CD4-positive, alpha-beta T cell (primary cell): ENCODE data around the gene HMCN1. TPM values are rescaled to one million over a fixed set of nuclear protein-coding genes. Genes with fewer than 3 reads are reported as not detected.
A peak's percentile ranks its signal among the peaks of the same experiment; 100 is the strongest.

Source experiments
- ATAC-seq: fragments of 200-7000 bp; cut with Tn5 transposase; one replicate; pipeline ENCODE4 v1.10.0; 2022; ENCODE audit warnings: mild to moderate bottlenecking; ENCODE audit not compliant: poor library complexity
- CTCF ChIA-PET: fragments of 350-600 bp; sonication (Branson Sonifier 250); formaldehyde crosslinking; loops from one replicate; lab custom pipeline; 2021; ENCODE audit warnings: antibody characterized with exemption, inconsistent platforms; lab: Charles Lee
- POLR2A ChIA-PET: fragments of 350-600 bp; sonication (Branson Sonifier 250); formaldehyde crosslinking; loops from one replicate; lab custom pipeline; 2021; ENCODE audit warnings: antibody characterized with exemption, inconsistent platforms; lab: Charles Lee
- DNase-seq, 14 experiments: peaks; one replicate each; pipeline ENCODE4 v3.0.0-alpha.2; 2013 to 2020; ENCODE audit warnings: mixed read lengths in 2 of 14
- H3K27ac ChIP-seq, 2 donors: one replicate each; pipeline versions ENCODE4 v1.5.1 to v1.7.0; 2013; ENCODE audit warnings: low read length in 2 of 2, low read depth in 1 of 2, mild to moderate bottlenecking in 1 of 2
- H3K27me3 ChIP-seq, 2 experiments: 1 replicate in 1 of 2; 2 replicates in 1 of 2; pipeline versions ENCODE4 v1.6.1 to v1.7.0; 2013; ENCODE audit warnings: low read length in 2 of 2, control low read depth in 1 of 2, mild to moderate bottlenecking in 1 of 2, moderate library complexity in 1 of 2; ENCODE audit not compliant: insufficient read depth in 2 of 2, control insufficient read depth in 1 of 2
- H3K36me3 ChIP-seq: one replicate; pipeline ENCODE4 v1.6.1; 2013; ENCODE audit warnings: low read length, control low read depth; ENCODE audit not compliant: insufficient read depth
- H3K4me1 ChIP-seq: one replicate; pipeline ENCODE4 v1.6.1; 2013; ENCODE audit warnings: low read length, control low read depth; ENCODE audit not compliant: insufficient read depth
- H3K4me3 ChIP-seq: one replicate; pipeline ENCODE4 v1.5.1; 2013; ENCODE audit warnings: mild to moderate bottlenecking, low read length, moderate library complexity
- H3K9me3 ChIP-seq, 2 experiments: 1 replicate in 1 of 2; 2 replicates in 1 of 2; pipeline versions ENCODE4 v1.6.1 to v1.7.0; 2013; ENCODE audit warnings: low read length in 2 of 2, mild to moderate bottlenecking in 2 of 2, control low read depth in 1 of 2, moderate library complexity in 1 of 2; ENCODE audit not compliant: control insufficient read depth in 1 of 2, insufficient read depth in 1 of 2
- H3K27ac Mint-ChIP-seq: one replicate; pipeline ENCODE4 v1.8.0; 2020; ENCODE audit warnings: mixed read lengths
- H3K27me3 Mint-ChIP-seq: one replicate; pipeline ENCODE4 v1.8.0; 2021; ENCODE audit warnings: mixed read lengths
- H3K36me3 Mint-ChIP-seq: one replicate; pipeline ENCODE4 v1.8.0; 2021; ENCODE audit warnings: low read depth, mixed read lengths
- H3K4me1 Mint-ChIP-seq: one replicate; pipeline ENCODE4 v1.8.0; 2021; ENCODE audit warnings: low read depth, mixed read lengths
- H3K4me3 Mint-ChIP-seq: one replicate; pipeline ENCODE4 v1.8.0; 2020; ENCODE audit warnings: mild to moderate bottlenecking, mixed read lengths
- H3K9me3 Mint-ChIP-seq: one replicate; pipeline ENCODE4 v1.8.0; 2020; ENCODE audit warnings: mixed read lengths
- intact Hi-C, 2 experiments: fragments of 100-400 bp; cut with DNase I in 1 of 2; cut with micrococcal nuclease in 1 of 2; formaldehyde crosslinking; loops; one replicate each; pipeline versions ENCODE4 v1.15.1 to v1.9.0; 2023 to 2025; cut with DNase I, micrococcal nuclease
- total RNA-seq, 174 experiments: library from RNA in 2 of 174; stranded (reverse) in 2 of 174; gene quantifications; one replicate each; pipeline ENCODE4 v1.2.3 and lab custom pipeline; 2021 to 2026
- TF ChIP-seq, protein P1 (sequence below): fragments of 200-600 bp; IDR thresholded peaks from one replicate; pipeline ENCODE4 v1.8.0; 2022; ENCODE audit warnings: antibody characterized with exemption, mild to moderate bottlenecking

The HMCN1 gene
- total RNA-seq, 2 experiments from 2014 or later = 0.14 TPM

DNA sequence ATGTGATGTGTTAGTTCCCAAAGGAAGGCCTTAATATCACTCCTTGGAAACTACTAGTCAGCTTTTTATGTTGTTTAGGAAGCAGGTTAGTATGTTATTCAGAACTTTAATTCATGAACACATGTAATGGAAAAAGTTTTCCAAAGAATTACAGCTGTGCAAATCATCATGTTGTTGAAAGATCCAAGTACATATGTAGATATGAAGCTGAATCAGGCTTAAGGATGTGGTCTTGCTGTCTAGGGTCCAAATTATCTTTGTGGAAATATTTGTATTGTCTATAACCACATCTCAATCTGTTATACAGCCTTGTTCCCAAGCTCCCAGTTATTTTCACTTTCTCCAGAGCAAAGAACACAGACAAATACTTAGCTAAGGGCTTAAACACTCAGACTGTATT, 409.3 kb downstream of the HMCN1 start:
- Histone ChIP-seq H3K27me3 (no peaks in the 10 kb centered on the region), H3K4me3 (no peak overlapping the region), H3K27ac (no peak overlapping the region), H3K4me1 (no peaks in the 10 kb centered on the region), H3K9me3 (peaks cover 0 to 4% of the 10 kb centered on the region in 2 experiments), H3K36me3 (no peaks in the 10 kb centered on the region)
- Mint-ChIP-seq H3K9me3 (no peaks in the 10 kb centered on the region), H3K27me3 (no peaks in the 10 kb centered on the region), H3K27ac (no peak overlapping the region), H3K36me3 (no peaks in the 10 kb centered on the region), H3K4me1 (no peaks in the 10 kb centered on the region), H3K4me3 (no peak overlapping the region)
- TF ChIP-seq, protein P1, sequence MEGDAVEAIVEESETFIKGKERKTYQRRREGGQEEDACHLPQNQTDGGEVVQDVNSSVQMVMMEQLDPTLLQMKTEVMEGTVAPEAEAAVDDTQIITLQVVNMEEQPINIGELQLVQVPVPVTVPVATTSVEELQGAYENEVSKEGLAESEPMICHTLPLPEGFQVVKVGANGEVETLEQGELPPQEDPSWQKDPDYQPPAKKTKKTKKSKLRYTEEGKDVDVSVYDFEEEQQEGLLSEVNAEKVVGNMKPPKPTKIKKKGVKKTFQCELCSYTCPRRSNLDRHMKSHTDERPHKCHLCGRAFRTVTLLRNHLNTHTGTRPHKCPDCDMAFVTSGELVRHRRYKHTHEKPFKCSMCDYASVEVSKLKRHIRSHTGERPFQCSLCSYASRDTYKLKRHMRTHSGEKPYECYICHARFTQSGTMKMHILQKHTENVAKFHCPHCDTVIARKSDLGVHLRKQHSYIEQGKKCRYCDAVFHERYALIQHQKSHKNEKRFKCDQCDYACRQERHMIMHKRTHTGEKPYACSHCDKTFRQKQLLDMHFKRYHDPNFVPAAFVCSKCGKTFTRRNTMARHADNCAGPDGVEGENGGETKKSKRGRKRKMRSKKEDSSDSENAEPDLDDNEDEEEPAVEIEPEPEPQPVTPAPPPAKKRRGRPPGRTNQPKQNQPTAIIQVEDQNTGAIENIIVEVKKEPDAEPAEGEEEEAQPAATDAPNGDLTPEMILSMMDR = no peak
- ChIA-PET CTCF (interaction anchor here (1.0 kb wide), 1 partner anchor 10 kb away, joined by 3 read pairs; no protein-coding TSS in a partner anchor), POLR2A (no interaction called here)
- no peak for ATAC-seq
- DNase-seq = no peak
- intact Hi-C loops = no loop called here

DNA sequence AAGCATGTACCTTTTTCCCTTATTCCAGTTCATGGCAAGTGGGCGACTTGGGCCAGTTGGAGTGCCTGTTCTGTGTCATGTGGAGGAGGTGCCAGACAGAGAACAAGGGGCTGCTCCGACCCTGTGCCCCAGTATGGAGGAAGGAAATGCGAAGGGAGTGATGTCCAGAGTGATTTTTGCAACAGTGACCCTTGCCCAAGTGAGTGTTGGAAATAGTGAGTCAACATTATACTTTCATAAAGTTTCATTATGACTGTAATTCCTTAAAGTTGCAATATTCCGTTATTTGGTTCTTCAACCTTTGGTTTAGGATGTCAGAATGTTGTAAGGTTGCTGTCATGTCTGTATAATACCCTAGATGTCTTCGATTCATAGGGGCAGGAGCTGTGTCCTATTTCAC, 410.3 kb downstream of the HMCN1 start:
- Histone ChIP-seq H3K4me3 (no peak overlapping the region), H3K27ac (no peak overlapping the region), H3K36me3 (no peaks in the 10 kb centered on the region), H3K9me3 (peaks cover 0 to 4% of the 10 kb centered on the region in 2 experiments), H3K27me3 (no peaks in the 10 kb centered on the region), H3K4me1 (no peaks in the 10 kb centered on the region)
- ChIA-PET CTCF (no interaction called here), POLR2A (no interaction called here)
- Mint-ChIP-seq H3K27ac (no peak overlapping the region), H3K36me3 (no peaks in the 10 kb centered on the region), H3K4me3 (no peak overlapping the region), H3K4me1 (no peaks in the 10 kb centered on the region), H3K9me3 (no peaks in the 10 kb centered on the region), H3K27me3 (no peaks in the 10 kb centered on the region)
- TF ChIP-seq, protein P1 = no peak
- ATAC-seq (no peak), DNase-seq (peak in 1 of 14 experiments; percentile 5)
- intact Hi-C loops = no loop called here

DNA sequence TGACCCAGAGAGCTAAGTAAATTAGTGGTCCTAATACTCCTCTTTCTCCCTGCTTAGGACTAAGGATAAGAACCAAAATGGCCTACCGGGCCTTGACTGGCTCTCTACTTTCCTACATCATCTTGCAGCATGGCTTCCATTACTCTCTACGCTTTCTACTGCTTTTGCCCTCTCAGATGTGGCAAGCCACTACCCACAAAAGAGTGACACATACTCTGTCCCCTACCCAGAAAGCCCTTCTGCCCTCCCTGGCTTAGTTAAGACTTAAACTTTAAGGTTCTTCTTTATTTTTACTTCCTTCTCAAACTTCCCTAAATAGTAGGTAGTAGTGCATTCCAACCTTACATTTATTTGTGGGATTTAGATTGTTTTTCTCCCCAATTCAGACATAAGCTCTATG, 412.8 kb downstream of the HMCN1 start:
- H3K36me3 ChIP-seq = no peaks in the 10 kb centered on the region
- Mint-ChIP-seq H3K9me3 (no peaks in the 10 kb centered on the region), H3K27me3 (no peaks in the 10 kb centered on the region), H3K36me3 (no peaks in the 10 kb centered on the region), H3K4me3 (no peak overlapping the region), H3K27ac (no peak overlapping the region), H3K4me1 (no peaks in the 10 kb centered on the region)
- POLR2A ChIA-PET = no interaction called here
- TF ChIP-seq, protein P1 = no peak
- CTCF ChIA-PET = no interaction called here
- no peaks in the 10 kb centered on the region for H3K27me3 ChIP-seq
- H3K27ac ChIP-seq = no peak overlapping the region
- ATAC-seq (no peak), DNase-seq (peak in 2 of 14 experiments; percentile 11 to 13)
- no peak overlapping the region for H3K4me3 ChIP-seq
- peaks cover 0 to 4% of the 10 kb centered on the region in 2 experiments for H3K9me3 ChIP-seq
- intact Hi-C loops = no loop called here
- H3K4me1 ChIP-seq = no peaks in the 10 kb centered on the region
